Measurements from ENCODE around the gene TMEM89. TPM values are rescaled to one million over a fixed set of nuclear protein-coding genes. Genes with fewer than 3 reads are reported as not detected.

The TMEM89 gene
- total RNA-seq, 1 experiment from 2014 or later, result 0.74 TPM

- no peaks in the 10 kb centered on the region; the same call in 1 of the 2 replicates for H3K27me3 Mint-ChIP-seq (ENCODE audit: low read depth)
- H3K23me2 ChIP-seq (ENCODE audit: insufficient read length, low read depth, low read length, poor library complexity, severe bottlenecking), result peaks cover under 1% of the 10 kb centered on the region
- H3K27ac Mint-ChIP-seq, result no peak overlapping the region
- no peak overlapping the region for H2BK12ac ChIP-seq (ENCODE audit: insufficient read length, low read depth, low read length)
- no peaks in the 10 kb centered on the region for H3K79me1 ChIP-seq (ENCODE audit: insufficient read depth, low read depth, low read length, poor library complexity, severe bottlenecking)
- peaks cover 2% of the 10 kb centered on the region; the same call in 1 of the 2 replicates for H3K4me1 ChIP-seq (ENCODE audit: insufficient read depth, low read length)
- H3K9me3 Mint-ChIP-seq, result no peaks in the 10 kb centered on the region
- H2AK5ac ChIP-seq (ENCODE audit: insufficient read length, low read length), result no peak overlapping the region
- H3K9ac ChIP-seq (ENCODE audit: extremely low read depth, insufficient read length, low read length), result no peak overlapping the region
- H4K5ac ChIP-seq (ENCODE audit: insufficient read length, low read depth, low read length), result no peak overlapping the region
- peaks cover 20 to 68% (median 68%) of the 10 kb centered on the region in 3 experiments; a peak in 6 of 7 replicates for H3K36me3 Mint-ChIP-seq (ENCODE audit: insufficient read depth in 1 of 3, low read depth in 3 of 3)
- DNase-seq, result no peak
- H3K56ac ChIP-seq (ENCODE audit: insufficient read length, low read depth, low read length), result no peak overlapping the region
- peaks cover 2% of the 10 kb centered on the region for H4K20me1 ChIP-seq (ENCODE audit: control insufficient read depth, insufficient read depth, insufficient read length)
- no peak overlapping the region for H2BK20ac ChIP-seq (ENCODE audit: low read depth, low read length, poor library complexity, severe bottlenecking)
- no peak overlapping the region for H3K18ac ChIP-seq (ENCODE audit: insufficient read length, low read depth, low read length)
- no peaks in the 10 kb centered on the region for H3K9me3 ChIP-seq (ENCODE audit: control insufficient read depth, low read depth, low read length)
- H3T11ph ChIP-seq (ENCODE audit: low read length), result no peak overlapping the region
- no peak overlapping the region for H4K91ac ChIP-seq (ENCODE audit: insufficient read length, low read depth, low read length)
- no peak overlapping the region for H3K4me2 ChIP-seq (ENCODE audit: insufficient read depth, insufficient read length, low read length)
- WGBS (ENCODE audit: extremely low coverage, insufficient read length, low lambda C conversion rate), result no CpG with 5 or more reads among the region's 38 CpGs
- no peak overlapping the region for H4K8ac ChIP-seq (replicated peaks; ENCODE audit: insufficient read length, low read depth, low read length)
- TF ChIP-seq CTCF (conservative IDR thresholded peaks at IDR 0.05), result no peak
- no peak overlapping the region for H3K23ac ChIP-seq (ENCODE audit: insufficient read length, low read depth, low read length)
- H3K27ac ChIP-seq (ENCODE audit: insufficient read length, low read depth, low read length), result no peak overlapping the region
- H3K14ac ChIP-seq (ENCODE audit: insufficient read depth, low read length), result no peak overlapping the region
- H3K4ac ChIP-seq (ENCODE audit: low read depth, low read length), result no peak overlapping the region
- no peaks in the 10 kb centered on the region for H3K79me2 ChIP-seq (ENCODE audit: insufficient read depth, low read length)
- no peak overlapping the region for H2AFZ ChIP-seq (ENCODE audit: low read length)
- H2BK15ac ChIP-seq (ENCODE audit: low read depth, low read length), result no peak overlapping the region
- no peaks in the 10 kb centered on the region for H3K27me3 ChIP-seq (ENCODE audit: insufficient read depth, low read length)
- peaks cover 22 to 23% of the 10 kb centered on the region in 2 experiments for H3K4me1 Mint-ChIP-seq
- no peak overlapping the region for H2BK120ac ChIP-seq (ENCODE audit: low read depth, low read length, poor library complexity, severe bottlenecking)
- H3K4me3 Mint-ChIP-seq, result no peak overlapping the region
- H2BK5ac ChIP-seq (ENCODE audit: insufficient read length, low read length), result no peak overlapping the region
Measured at GRCh38 chr3:48639944-48640606, 18.5 kb upstream of the TMEM89 start.

Data from H9 (cell line).